Liver (tissue), 9 donors: ENCODE measurements around the gene MYO7A. TPM values are rescaled to one million over a fixed set of nuclear protein-coding genes. Genes with fewer than 3 reads are reported as not detected.

Source experiments
- DNase-seq: peaks from one replicate; pipeline ENCODE4 v3.0.0-alpha.2; 2017; ENCODE audit warnings: low spot score
- H3K27ac ChIP-seq, 2 donors: one replicate each; pipeline ENCODE4 v1.7.0; 2013; ENCODE audit warnings: inconsistent platforms in 2 of 2, low read length in 2 of 2, control low read depth in 1 of 2, low read depth in 1 of 2, mild to moderate bottlenecking in 1 of 2
- H3K27me3 ChIP-seq, 4 donors: one replicate each; pipeline versions ENCODE4 v1.6.1 to v1.7.0; 2013; ENCODE audit warnings: low read length in 3 of 4, inconsistent platforms in 1 of 4, mild to moderate bottlenecking in 1 of 4, moderate library complexity in 1 of 4; ENCODE audit not compliant: control insufficient read depth in 4 of 4, insufficient read depth in 4 of 4
- H3K36me3 ChIP-seq, 4 donors: one replicate each; pipeline versions ENCODE4 v1.6.1 to v1.7.0; 2013; ENCODE audit warnings: low read length in 3 of 4, mild to moderate bottlenecking in 3 of 4, low read depth in 1 of 4, moderate library complexity in 1 of 4; ENCODE audit not compliant: control insufficient read depth in 4 of 4, insufficient read depth in 3 of 4
- H3K4me1 ChIP-seq, 4 donors: one replicate each; pipeline versions ENCODE4 v1.6.1 to v1.7.0; 2013; ENCODE audit warnings: low read length in 3 of 4, mild to moderate bottlenecking in 3 of 4, moderate library complexity in 1 of 4; ENCODE audit not compliant: control insufficient read depth in 4 of 4, insufficient read depth in 4 of 4
- H3K4me3 ChIP-seq, 3 donors: one replicate each; pipeline versions ENCODE4 v1.6.1 to v1.7.0; 2013; ENCODE audit warnings: low read length in 3 of 3, control low read depth in 1 of 3, low read depth in 1 of 3, mild to moderate bottlenecking in 1 of 3
- H3K9ac ChIP-seq, 2 donors: one replicate each; pipeline ENCODE4 v1.7.0; 2013; ENCODE audit warnings: low read length in 2 of 2, mild to moderate bottlenecking in 2 of 2, moderate library complexity in 2 of 2, control low read depth in 1 of 2, low read depth in 1 of 2
- H3K9me3 ChIP-seq, 4 donors: one replicate each; pipeline versions ENCODE4 v1.6.1 to v1.7.0; 2013; ENCODE audit warnings: low read length in 3 of 4; ENCODE audit not compliant: control insufficient read depth in 4 of 4
- ATF3 ChIP-seq: IDR thresholded peaks from 2 replicates; pipeline ENCODE4 v1.6.1; 2016; ENCODE audit warnings: antibody characterized with exemption
- CTCF ChIP-seq: fragments of 150-350 bp; IDR thresholded peaks from 2 replicates; pipeline ENCODE4 v1.5.1; 2017; ENCODE audit warnings: improper control_type of control experiment, low read depth, low read length; ENCODE audit not compliant: missing input control
- EGR1 ChIP-seq, 2 donors: IDR thresholded peaks; 2 replicates each; pipeline ENCODE4 v1.6.1; 2016 to 2018; ENCODE audit warnings: antibody characterized with exemption in 2 of 2, low read depth in 2 of 2
- FOXA1 ChIP-seq: IDR thresholded peaks from 2 replicates; pipeline ENCODE4 v1.6.1; 2016; ENCODE audit warnings: antibody characterized with exemption
- FOXA2 ChIP-seq: IDR thresholded peaks from 2 replicates; pipeline ENCODE4 v1.6.1; 2016; ENCODE audit warnings: antibody characterized with exemption
- GABPA ChIP-seq, 2 donors: IDR thresholded peaks in 1 of 2; conservative IDR thresholded peaks in 1 of 2; 2 replicates each; pipeline ENCODE4 v1.6.1; 2016; ENCODE audit warnings: antibody characterized with exemption in 2 of 2, mild to moderate bottlenecking in 1 of 2, moderate library complexity in 1 of 2
- HNF4A ChIP-seq, 2 donors: conservative IDR thresholded peaks; 2 replicates each; pipeline ENCODE4 v1.6.1; 2016; ENCODE audit warnings: antibody characterized with exemption in 2 of 2, mild to moderate bottlenecking in 2 of 2
- HNF4G ChIP-seq: IDR thresholded peaks from 2 replicates; pipeline ENCODE4 v1.6.1; 2016; ENCODE audit warnings: antibody characterized with exemption
- JUND ChIP-seq, 2 donors: IDR thresholded peaks; 2 replicates each; pipeline ENCODE4 v1.6.1; 2016; ENCODE audit warnings: antibody characterized with exemption in 2 of 2
- MAX ChIP-seq: IDR thresholded peaks from 2 replicates; pipeline ENCODE4 v1.6.1; 2016; ENCODE audit warnings: antibody characterized with exemption
- NR2F2 ChIP-seq: IDR thresholded peaks from 2 replicates; pipeline ENCODE4 v1.6.1; 2016; ENCODE audit warnings: antibody characterized with exemption
- RAD21 ChIP-seq, 2 donors: IDR thresholded peaks; 2 replicates each; pipeline ENCODE4 v1.6.1; 2016; ENCODE audit warnings: antibody characterized with exemption in 2 of 2, mild to moderate bottlenecking in 2 of 2
- REST ChIP-seq: IDR thresholded peaks from 2 replicates; pipeline ENCODE4 v1.6.1; 2016; ENCODE audit warnings: antibody characterized with exemption, mild to moderate bottlenecking
- RXRA ChIP-seq, 2 donors: IDR thresholded peaks; 2 replicates each; pipeline ENCODE4 v1.6.1; 2017 to 2018; ENCODE audit warnings: antibody characterized with exemption in 2 of 2, mild to moderate bottlenecking in 1 of 2
- SP1 ChIP-seq: IDR thresholded peaks from 2 replicates; pipeline ENCODE4 v1.6.1; 2018; ENCODE audit warnings: antibody characterized with exemption, mild to moderate bottlenecking
- TAF1 ChIP-seq: conservative IDR thresholded peaks from 2 replicates; pipeline ENCODE4 v1.6.1; 2016; ENCODE audit warnings: antibody characterized with exemption, mild to moderate bottlenecking
- YY1 ChIP-seq: IDR thresholded peaks from 2 replicates; pipeline ENCODE4 v1.6.1; 2016; ENCODE audit warnings: antibody characterized with exemption, mild to moderate bottlenecking
- ZBTB33 ChIP-seq: IDR thresholded peaks from 2 replicates; pipeline ENCODE4 v1.6.1; 2016; ENCODE audit warnings: antibody characterized with exemption
- WGBS: extraction: QIAGEN DNeasy Blood & Tissue Kit; methylation state at CpG from one replicate; pipeline ENCODE4 v1.1.7; 2013; 5-methylcytosine and 5-hydroxymethylcytosine counted together
- polyA plus RNA-seq, 2 donors: library from polyadenylated mRNA; stranded (reverse) in 1 of 2; unstranded in 1 of 2; fragments of 200-250 nt in 1 of 2; fragments of >200 nt in 1 of 2; fragmentation: Nextera tagmentation in 1 of 2; extraction: Ambion mirVana in 1 of 2; gene quantifications; one replicate each; pipeline versions ENCODE4 v1.2.1 to v1.2.3, GENCODE V29; 2013 to 2015
- total RNA-seq, 2 donors: library from RNA; depleted of rRNA; stranded (reverse); fragments of >200 nt; gene quantifications; one replicate each; pipeline ENCODE4 v1.2.3, GENCODE V29; 2014
- donor health status: healthy.
- donor health status: healthy.
- donor health status: healthy.
- donor health status: healthy.
- donor health status: healthy.

MYO7A gene
- total and polyA plus RNA-seq, 4 donors: 7.3 to 33.6 (median 11.3) TPM

- WGBS: 77% methylated on average over 12 of the region's 12 CpGs
- no peaks in the 10 kb centered on the region for H3K4me1 ChIP-seq
Observed at GRCh38 chr11:77200351-77201268, 72.6 kb downstream of the MYO7A start.

More at GRCh38 chr11:77200351-77201268, 72.6 kb downstream of the MYO7A start:
- Histone ChIP-seq H3K27me3 (no peaks in the 10 kb centered on the region), H3K9ac (no peak overlapping the region), H3K4me3 (no peak overlapping the region), H3K27ac (no peak overlapping the region), H3K36me3 (peaks cover 4 to 50% (median 16%) of the 10 kb centered on the region in 4 donors), H3K9me3 (no peaks in the 10 kb centered on the region)
- TF ChIP-seq ATF3 (no peak), ZBTB33 (no peak), HNF4A (conservative IDR thresholded peaks at IDR 0.05) (no peak), SP1 (no peak), MAX (no peak), JUND (IDR thresholded peaks at IDR 0.05) (no peak), CTCF (no peak), RXRA (IDR thresholded peaks at IDR 0.05) (no peak), FOXA2 (no peak), TAF1 (no peak), HNF4G (no peak), YY1 (no peak), RAD21 (IDR thresholded peaks at IDR 0.05) (no peak), EGR1 (IDR thresholded peaks at IDR 0.05; ENCODE audit: low read depth in 2 of 2) (no peak), GABPA (IDR thresholded peaks at IDR 0.05 in 1 of 2, conservative IDR thresholded peaks at IDR 0.05 in 1 of 2) (no peak), FOXA1 (no peak), NR2F2 (no peak), REST (no peak)
- no peak for DNase-seq
